ENCODE data around the gene SLC12A9.

The SLC12A9 gene

GRCh38 chr7:100817097-100817496 lies 35.4 kb upstream of the SLC12A9 start:
- Histone ChIP-seq H3K4me1 (ENCODE audit: insufficient read depth, low read length) (no peaks in the 10 kb centered on the region), H3K9me3 (ENCODE audit: low read length) (no peaks in the 10 kb centered on the region), H3K4me3 (ENCODE audit: low read depth in 1 of 2, low read length in 2 of 2) (no peak overlapping the region), H3K36me3 (ENCODE audit: insufficient read depth, low read length) (peaks cover 52% of the 10 kb centered on the region), H3K27ac (ENCODE audit: low read depth, low read length) (no peak overlapping the region), H3K9ac (ENCODE audit: low read length) (no peak overlapping the region), H3K27me3 (ENCODE audit: control insufficient read depth in 1 of 2, insufficient read depth in 2 of 2, low read length in 2 of 2) (no peaks in the 10 kb centered on the region)

- no peak overlapping the region for H3K4me3 ChIP-seq (ENCODE audit: low read depth in 1 of 2, low read length in 2 of 2)
- no peak overlapping the region for H3K27ac ChIP-seq (ENCODE audit: low read depth, low read length)
- H3K27me3 ChIP-seq (ENCODE audit: control insufficient read depth in 1 of 2, insufficient read depth in 2 of 2, low read length in 2 of 2): no peaks in the 10 kb centered on the region
- H3K36me3 ChIP-seq (ENCODE audit: insufficient read depth, low read length): peaks cover 50% of the 10 kb centered on the region
- no peak overlapping the region for H3K9ac ChIP-seq (ENCODE audit: low read length)
- H3K4me1 ChIP-seq (ENCODE audit: insufficient read depth, low read length): no peaks in the 10 kb centered on the region
- no peaks in the 10 kb centered on the region for H3K9me3 ChIP-seq (ENCODE audit: low read length)
These were observed 34.1 kb upstream of the SLC12A9 start for GRCh38 chr7:100818366-100818765.

- H3K36me3 ChIP-seq (ENCODE audit: insufficient read depth, low read length): peaks cover 50% of the 10 kb centered on the region
These were observed 33.7 kb upstream of the SLC12A9 start for GRCh38 chr7:100818825-100819224.

GRCh38 chr7:100819586-100819985 lies 32.9 kb upstream of the SLC12A9 start:
- no peak overlapping the region for H3K27ac ChIP-seq (ENCODE audit: low read depth, low read length)

More at GRCh38 chr7:100818825-100819224, 33.7 kb upstream of the SLC12A9 start:
- Histone ChIP-seq H3K4me1 (ENCODE audit: insufficient read depth, low read length) (no peaks in the 10 kb centered on the region), H3K27ac (ENCODE audit: low read depth, low read length) (no peak overlapping the region), H3K9me3 (ENCODE audit: low read length) (no peaks in the 10 kb centered on the region), H3K4me3 (ENCODE audit: low read depth in 1 of 2, low read length in 2 of 2) (no peak overlapping the region), H3K9ac (ENCODE audit: low read length) (no peak overlapping the region), H3K27me3 (ENCODE audit: control insufficient read depth in 1 of 2, insufficient read depth in 2 of 2, low read length in 2 of 2) (no peaks in the 10 kb centered on the region)

GRCh38 chr7:100822236-100823139 lies 30.0 kb upstream of the SLC12A9 start:
- Histone ChIP-seq H3K36me3 (ENCODE audit: insufficient read depth, low read length) (peaks cover 30% of the 10 kb centered on the region), H3K9me3 (ENCODE audit: low read length) (no peaks in the 10 kb centered on the region), H3K4me3 (ENCODE audit: low read depth in 1 of 2, low read length in 2 of 2) (no peak overlapping the region), H3K4me1 (ENCODE audit: insufficient read depth, low read length) (peaks cover 21% of the 10 kb centered on the region), H3K27ac (ENCODE audit: low read depth, low read length) (no peak overlapping the region), H3K9ac (ENCODE audit: low read length) (no peak overlapping the region), H3K27me3 (ENCODE audit: control insufficient read depth in 1 of 2, insufficient read depth in 2 of 2, low read length in 2 of 2) (no peaks in the 10 kb centered on the region)

More at GRCh38 chr7:100819586-100819985, 32.9 kb upstream of the SLC12A9 start:
- Histone ChIP-seq H3K9me3 (ENCODE audit: low read length) (no peaks in the 10 kb centered on the region), H3K4me1 (ENCODE audit: insufficient read depth, low read length) (peaks cover 2% of the 10 kb centered on the region), H3K4me3 (ENCODE audit: low read depth in 1 of 2, low read length in 2 of 2) (no peak overlapping the region), H3K9ac (ENCODE audit: low read length) (no peak overlapping the region), H3K27me3 (ENCODE audit: control insufficient read depth in 1 of 2, insufficient read depth in 2 of 2, low read length in 2 of 2) (no peaks in the 10 kb centered on the region), H3K36me3 (ENCODE audit: insufficient read depth, low read length) (peaks cover 43% of the 10 kb centered on the region)

- Histone ChIP-seq H3K4me3 (ENCODE audit: low read depth in 1 of 2, low read length in 2 of 2) (no peak overlapping the region), H3K27me3 (ENCODE audit: control insufficient read depth in 1 of 2, insufficient read depth in 2 of 2, low read length in 2 of 2) (no peaks in the 10 kb centered on the region), H3K9ac (ENCODE audit: low read length) (no peak overlapping the region), H3K27ac (ENCODE audit: low read depth, low read length) (no peak overlapping the region), H3K36me3 (ENCODE audit: insufficient read depth, low read length) (peaks cover 30% of the 10 kb centered on the region), H3K4me1 (ENCODE audit: insufficient read depth, low read length) (peaks cover 21% of the 10 kb centered on the region), H3K9me3 (ENCODE audit: low read length) (no peaks in the 10 kb centered on the region)
These were observed 29.4 kb upstream of the SLC12A9 start for GRCh38 chr7:100823140-100823525.

GRCh38 chr7:100823534-100823933 lies 29.0 kb upstream of the SLC12A9 start:
- Histone ChIP-seq H3K27me3 (ENCODE audit: control insufficient read depth in 1 of 2, insufficient read depth in 2 of 2, low read length in 2 of 2) (no peaks in the 10 kb centered on the region), H3K9me3 (ENCODE audit: low read length) (no peaks in the 10 kb centered on the region), H3K4me3 (ENCODE audit: low read depth in 1 of 2, low read length in 2 of 2) (no peak overlapping the region), H3K9ac (ENCODE audit: low read length) (no peak overlapping the region), H3K27ac (ENCODE audit: low read depth, low read length) (no peak overlapping the region), H3K4me1 (ENCODE audit: insufficient read depth, low read length) (peaks cover 21% of the 10 kb centered on the region), H3K36me3 (ENCODE audit: insufficient read depth, low read length) (peaks cover 30% of the 10 kb centered on the region)

GRCh38 chr7:100824499-100825214 lies 27.9 kb upstream of the SLC12A9 start:
- Histone ChIP-seq H3K9me3 (ENCODE audit: low read length) (no peaks in the 10 kb centered on the region), H3K27ac (ENCODE audit: low read depth, low read length) (no peak overlapping the region), H3K4me3 (ENCODE audit: low read depth in 1 of 2, low read length in 2 of 2) (peak overlapping the region in 1 of 2 donors; percentile 58), H3K27me3 (ENCODE audit: control insufficient read depth in 1 of 2, insufficient read depth in 2 of 2, low read length in 2 of 2) (no peaks in the 10 kb centered on the region), H3K4me1 (ENCODE audit: insufficient read depth, low read length) (peaks cover 21% of the 10 kb centered on the region), H3K36me3 (ENCODE audit: insufficient read depth, low read length) (peaks cover 26% of the 10 kb centered on the region), H3K9ac (ENCODE audit: low read length) (no peak overlapping the region)

- peak overlapping the region; percentile 62 for H3K9ac ChIP-seq (ENCODE audit: low read length)
- H3K9me3 ChIP-seq (ENCODE audit: low read length): no peaks in the 10 kb centered on the region
- H3K4me3 ChIP-seq (ENCODE audit: low read depth in 1 of 2, low read length in 2 of 2): peak overlapping the region; percentile 58 to 73
- H3K4me1 ChIP-seq (ENCODE audit: insufficient read depth, low read length): peaks cover 21% of the 10 kb centered on the region
- peak overlapping the region; percentile 84 for H3K27ac ChIP-seq (ENCODE audit: low read depth, low read length)
- H3K36me3 ChIP-seq (ENCODE audit: insufficient read depth, low read length): peaks cover 20% of the 10 kb centered on the region
- H3K27me3 ChIP-seq (ENCODE audit: control insufficient read depth in 1 of 2, insufficient read depth in 2 of 2, low read length in 2 of 2): no peaks in the 10 kb centered on the region
These were observed 27.3 kb upstream of the SLC12A9 start for GRCh38 chr7:100825215-100825671.

GRCh38 chr7:100825751-100826513 lies 26.6 kb upstream of the SLC12A9 start:
- peak overlapping the region; percentile 58 to 73 for H3K4me3 ChIP-seq (ENCODE audit: low read depth in 1 of 2, low read length in 2 of 2)
- no peaks in the 10 kb centered on the region for H3K27me3 ChIP-seq (ENCODE audit: control insufficient read depth in 1 of 2, insufficient read depth in 2 of 2, low read length in 2 of 2)
- no peaks in the 10 kb centered on the region for H3K9me3 ChIP-seq (ENCODE audit: low read length)
- peak overlapping the region; percentile 62 for H3K9ac ChIP-seq (ENCODE audit: low read length)
- H3K4me1 ChIP-seq (ENCODE audit: insufficient read depth, low read length): peaks cover 21% of the 10 kb centered on the region
- peak overlapping the region; percentile 84 for H3K27ac ChIP-seq (ENCODE audit: low read depth, low read length)
- peaks cover 20% of the 10 kb centered on the region for H3K36me3 ChIP-seq (ENCODE audit: insufficient read depth, low read length)

Measured in muscle layer of colon (tissue), 2 donors.